HAP-1 (cell line): ENCODE data around the gene PHF12.
A peak's percentile ranks its signal among the peaks of the same experiment; 100 is the strongest.
"Not testable (repeated sequence)": the region's sequence is repeated elsewhere in the genome, so short reads cannot be mapped to it uniquely, and the experiment has no call there.

ENCODE experiments used
- DNase-seq, 2 experiments: peaks; one replicate each; pipeline ENCODE4 v3.0.0-alpha.2; 2016 to 2020; ENCODE audit warnings: low spot score in 2 of 2
- H3K27me3 ChIP-seq: fragments of 250-450 bp; sonication (Bioruptor Pico); 2 replicates; pipeline ENCODE4 v1.5.1; 2020; ENCODE audit warnings: low read depth, mild to moderate bottlenecking, moderate library complexity
- H3K36me3 ChIP-seq: fragments of 250-450 bp; sonication (Bioruptor Pico); replicated peaks from 2 replicates; pipeline ENCODE4 v1.5.1; 2020; ENCODE audit warnings: mild to moderate bottlenecking
- H3K4me1 ChIP-seq: fragments of 250-450 bp; sonication (Bioruptor Pico); 2 replicates; pipeline ENCODE4 v1.5.1; 2020; ENCODE audit warnings: mild to moderate bottlenecking
- H3K4me3 ChIP-seq: fragments of 250-450 bp; sonication (Bioruptor Pico); 2 replicates; pipeline ENCODE4 v1.5.1; 2020; ENCODE audit warnings: mild to moderate bottlenecking, moderate library complexity
- H3K9me3 ChIP-seq: fragments of 250-450 bp; sonication (Bioruptor Pico); 2 replicates; pipeline ENCODE4 v1.5.1; 2020; ENCODE audit warnings: mild to moderate bottlenecking, moderate library complexity
- in situ Hi-C: fragments of 300-500 bp; cut with MboI; formaldehyde crosslinking; loops from 3 replicates; pipeline ENCODE4 v1.14.3; 2020; ENCODE audit warnings: low sequenced_read_pairs, inconsistent platforms, mixed read lengths

Gene PHF12

DNA sequence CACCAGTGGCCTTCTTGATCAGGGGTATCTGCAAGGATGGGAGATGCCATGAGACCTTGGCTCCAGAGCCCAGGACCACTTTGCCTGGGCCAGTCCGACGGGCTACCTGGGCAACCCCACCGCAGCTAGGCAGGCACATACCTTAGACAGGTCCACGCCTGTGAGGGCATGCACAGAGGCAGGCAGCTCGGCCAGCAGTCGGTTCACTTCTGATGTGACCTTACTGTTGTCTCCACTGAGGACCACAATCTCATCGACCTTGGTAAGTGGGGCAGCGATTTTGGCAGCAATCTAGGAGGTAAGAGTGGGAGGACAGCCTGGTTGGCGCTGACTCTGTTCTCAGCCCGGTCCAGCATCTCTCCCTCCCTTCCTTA is 70.8 kb downstream of the PHF12 start:
- in situ Hi-C loops: loop anchor here (10.0 kb wide), 1 partner anchor 126 kb away; no protein-coding TSS in a partner anchor
- H3K9me3 ChIP-seq: no peaks in the 10 kb centered on the region
- H3K36me3 ChIP-seq: peaks cover 64% of the 10 kb centered on the region
- H3K4me3 ChIP-seq: no peak overlapping the region
- DNase-seq: no peak
- H3K4me1 ChIP-seq: no peaks in the 10 kb centered on the region
- no peaks in the 10 kb centered on the region for H3K27me3 ChIP-seq

GRCh38 chr17:28879886-28880571 is 71.3 kb downstream of the PHF12 start:
- Histone ChIP-seq H3K36me3 (peaks cover 58% of the 10 kb centered on the region), H3K9me3 (no peaks in the 10 kb centered on the region), H3K4me1 (no peaks in the 10 kb centered on the region), H3K27me3 (no peaks in the 10 kb centered on the region), H3K4me3 (no peak overlapping the region)
- no peak for DNase-seq
- in situ Hi-C loops: loop anchor here (10.0 kb wide), 1 partner anchor 125 kb away; no protein-coding TSS in a partner anchor

- in situ Hi-C loops: no loop called here
- DNase-seq: peak in 1 of 2 experiments; percentile 53
- H3K27me3 ChIP-seq: no peaks in the 10 kb centered on the region
- no peaks in the 10 kb centered on the region for H3K4me1 ChIP-seq
- peaks cover 49% of the 10 kb centered on the region for H3K36me3 ChIP-seq
- no peak overlapping the region for H3K4me3 ChIP-seq
- H3K9me3 ChIP-seq: no peaks in the 10 kb centered on the region
Observed at GRCh38 chr17:28878981-28879380, 72.3 kb downstream of the PHF12 start.

DNA sequence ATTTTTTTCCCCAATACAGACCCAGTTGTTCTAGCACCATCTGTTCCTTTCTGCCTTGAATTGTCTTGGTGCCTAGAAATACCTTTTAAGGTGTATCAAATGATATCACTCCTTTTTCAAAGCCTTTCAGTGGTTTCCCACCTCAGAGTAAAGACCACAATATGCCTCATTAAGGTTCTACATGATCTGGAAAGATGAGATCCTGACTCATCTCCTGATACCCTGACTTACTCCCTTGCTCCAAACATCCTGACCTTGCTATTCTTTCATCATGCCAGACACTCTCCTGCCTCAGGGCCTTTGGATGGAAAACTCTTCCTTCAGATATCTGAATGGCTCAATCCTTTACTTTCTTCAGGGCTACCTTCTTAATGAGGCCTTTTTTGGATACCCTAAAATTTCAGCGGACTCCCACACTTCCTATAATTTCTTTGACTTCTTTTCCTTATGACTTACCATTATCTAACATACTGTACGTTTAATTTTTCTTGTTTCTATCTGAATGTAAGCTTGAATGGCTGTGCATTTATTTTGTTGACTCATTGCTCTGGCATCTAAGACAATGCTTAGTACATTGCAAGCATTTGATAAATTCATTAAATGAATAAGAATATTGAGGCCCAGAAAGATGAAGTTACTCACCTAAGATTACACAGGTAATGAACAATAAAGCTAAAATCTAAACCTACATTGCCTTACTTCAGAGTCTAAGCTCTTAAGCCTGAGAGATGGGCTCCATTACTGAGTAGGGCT is 73.0 kb downstream of the PHF12 start:
- DNase-seq: no peak
- H3K4me3 ChIP-seq: no peak overlapping the region
- no peaks in the 10 kb centered on the region for H3K9me3 ChIP-seq
- peaks cover 46% of the 10 kb centered on the region for H3K36me3 ChIP-seq
- no peaks in the 10 kb centered on the region for H3K27me3 ChIP-seq
- H3K4me1 ChIP-seq: no peaks in the 10 kb centered on the region
- in situ Hi-C loops: no loop called here

DNA sequence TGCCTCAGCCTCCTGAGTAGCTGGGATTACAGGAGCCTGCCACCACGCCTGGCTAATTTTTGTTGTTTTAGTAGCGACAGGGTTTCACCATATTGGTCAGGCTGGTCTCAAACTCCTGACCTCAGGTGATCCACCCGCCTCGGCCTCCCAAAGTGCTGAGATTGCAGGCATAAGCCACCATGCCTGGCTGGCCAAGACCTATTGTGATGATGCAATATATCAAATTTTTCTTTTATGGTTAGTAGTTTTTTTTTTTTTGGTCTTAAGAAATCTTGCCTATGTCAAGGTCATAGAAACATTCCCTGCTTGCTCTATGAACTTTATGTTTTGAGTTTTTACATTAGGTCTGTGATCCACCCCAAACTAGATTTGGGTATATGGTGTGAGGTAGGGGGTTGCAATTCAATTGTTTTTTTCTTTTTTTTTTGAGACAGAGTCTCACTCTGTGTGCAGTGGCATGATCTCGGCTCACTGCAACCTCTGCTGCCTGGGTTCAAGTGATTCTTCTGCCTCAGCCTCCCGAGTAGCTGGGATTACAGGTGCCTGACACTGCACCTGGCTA is 74.1 kb downstream of the PHF12 start:
- H3K4me3 ChIP-seq, H3K9me3 ChIP-seq, H3K4me1 ChIP-seq, in situ Hi-C loops, H3K27me3 ChIP-seq, DNase-seq: not testable (repeated sequence)
- H3K36me3 ChIP-seq: peaks cover 37% of the 10 kb centered on the region

DNA sequence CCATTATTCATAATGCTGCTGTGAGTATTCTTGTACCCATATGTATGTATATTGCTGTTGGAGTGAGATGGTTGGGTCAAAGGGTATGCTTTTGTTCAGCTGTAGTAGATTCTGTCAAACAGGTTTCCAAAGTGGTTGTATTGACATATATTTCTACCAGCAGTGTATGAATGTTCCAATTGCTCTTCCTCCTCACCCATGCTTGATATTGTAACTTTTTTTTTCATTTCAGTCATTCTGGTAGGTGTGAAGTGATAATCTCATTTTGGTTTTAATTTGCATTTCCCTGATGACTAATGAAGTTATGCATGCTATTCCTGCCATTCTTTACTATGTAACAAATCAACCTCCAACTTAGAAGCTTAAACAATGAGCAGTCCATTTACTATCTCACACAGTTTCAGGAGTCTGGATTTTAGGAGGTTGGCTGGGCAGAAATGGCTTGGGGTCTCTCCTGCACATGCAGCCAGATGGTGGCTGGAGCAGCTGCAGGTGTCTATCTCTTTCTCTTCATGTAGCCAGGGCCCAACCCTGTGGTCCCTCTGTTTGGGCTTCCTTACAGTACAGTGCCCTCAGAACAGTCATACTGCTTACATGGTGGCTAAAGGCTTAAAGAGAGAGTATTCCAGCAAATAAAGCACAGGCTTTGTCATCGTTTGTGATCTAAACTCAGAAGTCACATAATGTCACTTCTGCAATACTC is 75.3 kb downstream of the PHF12 start:
- peaks cover 25% of the 10 kb centered on the region for H3K36me3 ChIP-seq
- H3K9me3 ChIP-seq: no peaks in the 10 kb centered on the region
- no peaks in the 10 kb centered on the region for H3K4me1 ChIP-seq
- H3K27me3 ChIP-seq: no peaks in the 10 kb centered on the region
- in situ Hi-C loops: no loop called here
- DNase-seq: no peak
- no peak overlapping the region for H3K4me3 ChIP-seq

DNA sequence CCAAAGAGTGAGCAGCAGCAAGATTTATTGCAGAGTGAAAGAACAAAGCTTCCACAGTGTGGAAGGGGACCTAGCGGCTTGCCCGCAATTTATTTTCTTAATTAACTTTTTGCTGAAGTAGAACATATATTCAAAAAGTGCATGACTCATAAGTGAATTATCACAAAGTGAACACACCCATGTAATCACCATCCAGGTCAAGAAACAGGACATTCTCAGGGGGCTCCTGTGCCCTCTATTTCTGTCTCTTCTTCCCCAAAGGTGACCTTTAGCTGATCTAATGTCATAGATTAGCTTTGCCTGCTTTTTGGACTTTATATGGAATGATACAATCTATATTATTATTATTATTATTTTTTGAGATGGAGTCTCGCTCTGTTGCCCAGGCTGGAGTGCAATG is 76.6 kb downstream of the PHF12 start:
- no peak for DNase-seq
- Histone ChIP-seq H3K9me3 (no peaks in the 10 kb centered on the region), H3K4me3 (no peak overlapping the region), H3K36me3 (peaks cover 12% of the 10 kb centered on the region), H3K4me1 (no peaks in the 10 kb centered on the region), H3K27me3 (no peaks in the 10 kb centered on the region)
- in situ Hi-C loops: no loop called here

DNA sequence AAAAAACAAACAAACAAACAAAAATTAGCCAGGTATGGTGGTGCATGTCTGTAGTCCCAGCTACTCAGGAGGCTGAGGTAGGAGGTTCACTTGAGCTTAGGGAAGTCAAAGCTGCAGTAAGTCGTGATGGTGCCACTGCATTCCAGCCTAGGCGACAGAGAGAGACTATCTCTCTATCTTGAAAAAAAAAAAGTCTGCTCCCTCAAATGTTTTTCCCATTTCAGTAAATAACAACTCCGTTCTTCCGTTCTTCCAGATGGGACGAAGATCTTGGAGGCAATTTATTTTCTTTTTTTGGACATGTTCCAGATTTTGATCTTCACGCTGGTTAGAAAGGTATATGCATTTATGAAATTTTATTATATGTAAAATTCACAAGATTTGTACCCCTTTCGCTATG is 77.5 kb downstream of the PHF12 start:
- Histone ChIP-seq H3K9me3 (no peaks in the 10 kb centered on the region), H3K4me1 (no peaks in the 10 kb centered on the region)
- in situ Hi-C loops: no loop called here

DNA sequence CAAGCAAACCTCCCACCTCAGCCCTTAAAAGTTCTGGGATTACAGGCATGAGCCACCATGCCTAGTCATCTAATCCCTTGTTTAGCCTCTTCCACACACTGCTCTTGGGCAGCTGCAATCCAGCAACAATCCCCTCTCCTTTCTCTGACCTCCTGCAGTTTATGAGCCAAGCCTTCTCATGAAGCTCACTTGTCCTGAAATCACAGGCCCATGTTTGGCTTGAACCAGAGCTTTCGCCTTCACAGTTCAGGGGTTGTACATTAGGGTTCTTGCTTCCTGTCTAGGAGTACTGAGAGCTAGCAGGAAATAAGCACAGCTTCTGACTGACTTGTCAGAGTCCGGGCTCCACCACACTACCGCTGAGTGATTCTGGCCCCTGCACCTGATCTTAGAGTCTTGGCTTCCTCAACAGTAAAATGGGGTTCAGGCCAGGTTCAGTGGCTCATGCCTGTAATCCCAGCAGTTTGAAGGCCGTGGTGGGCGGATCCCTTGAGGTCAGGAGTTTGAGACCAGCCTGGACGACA is 80.2 kb downstream of the PHF12 start:
- Histone ChIP-seq H3K36me3 (no peaks in the 10 kb centered on the region), H3K27me3 (no peaks in the 10 kb centered on the region), H3K4me3 (no peak overlapping the region), H3K4me1 (no peaks in the 10 kb centered on the region), H3K9me3 (no peaks in the 10 kb centered on the region)
- in situ Hi-C loops: no loop called here
- no peak for DNase-seq

More for the DNA sequence above, 77.5 kb downstream of the PHF12 start:
- Histone ChIP-seq H3K27me3 (no peaks in the 10 kb centered on the region), H3K4me3 (no peak overlapping the region), H3K36me3 (peaks cover 3% of the 10 kb centered on the region)
- DNase-seq: no peak

DNA sequence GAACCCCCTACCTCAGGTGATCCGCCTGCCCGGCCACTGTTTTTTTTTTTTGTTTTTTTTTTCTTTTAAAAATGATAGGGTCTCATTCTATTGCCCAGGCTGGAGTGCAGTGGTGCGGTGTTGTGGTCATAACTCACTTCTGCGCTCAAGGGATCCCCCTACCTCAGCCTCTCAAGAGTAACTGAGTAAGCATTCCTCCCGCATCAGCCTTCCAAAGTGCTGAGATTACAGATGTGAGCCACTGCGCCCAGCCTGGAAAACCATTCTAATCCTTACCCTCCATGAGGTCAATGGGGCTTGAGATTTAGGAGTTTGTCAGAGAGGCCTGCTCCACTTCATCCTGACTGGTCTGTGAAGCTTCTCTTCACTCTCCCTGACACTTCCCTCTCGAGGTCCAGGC is 84.0 kb downstream of the PHF12 start:
- no peaks in the 10 kb centered on the region for H3K27me3 ChIP-seq
- in situ Hi-C loops: no loop called here
- DNase-seq: no peak
- H3K9me3 ChIP-seq: no peaks in the 10 kb centered on the region
- H3K4me1 ChIP-seq: no peaks in the 10 kb centered on the region
- no peaks in the 10 kb centered on the region for H3K36me3 ChIP-seq
- no peak overlapping the region for H3K4me3 ChIP-seq

DNA sequence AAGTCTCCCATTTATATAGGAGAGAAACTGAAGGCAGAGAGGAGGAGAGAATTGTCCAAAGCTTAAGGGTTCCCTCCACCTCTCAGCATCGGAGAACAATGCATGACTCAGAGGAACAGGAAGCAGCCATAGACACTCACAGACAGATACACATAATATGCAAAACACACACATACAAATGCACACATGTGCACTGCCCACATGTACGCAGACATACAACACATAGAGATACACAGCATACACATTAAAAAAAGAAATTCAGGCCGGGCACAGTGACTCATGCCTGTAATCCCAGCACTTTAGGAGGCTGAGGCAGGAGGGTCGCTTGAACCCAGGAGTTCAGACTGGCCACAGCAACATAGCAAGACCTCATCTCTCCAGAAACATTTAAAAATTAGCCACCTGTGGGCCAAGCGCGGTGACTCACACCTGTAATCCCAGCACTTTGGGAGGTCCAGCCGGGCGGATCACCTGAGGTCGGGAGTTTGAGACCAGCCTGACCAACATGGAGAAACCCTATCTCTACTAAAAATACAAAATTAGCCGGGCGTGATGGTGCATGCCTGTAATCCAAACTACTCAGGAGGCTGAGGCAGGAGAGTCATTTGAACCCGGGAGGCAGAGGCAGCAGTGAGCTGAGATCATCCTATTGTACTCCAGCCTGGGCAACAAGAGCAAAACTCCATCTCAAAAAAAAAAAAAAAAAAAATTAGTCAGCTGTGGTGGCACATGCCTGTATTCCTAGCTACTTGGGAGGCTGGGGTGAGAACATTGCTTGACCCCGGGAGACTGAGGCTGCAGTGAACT is 85.2 kb downstream of the PHF12 start:
- no peak for DNase-seq
- Histone ChIP-seq H3K36me3 (no peaks in the 10 kb centered on the region; the same call in 1 of the 2 replicates), H3K27me3 (no peaks in the 10 kb centered on the region), H3K4me1 (no peaks in the 10 kb centered on the region), H3K4me3 (no peak overlapping the region), H3K9me3 (no peaks in the 10 kb centered on the region)
- in situ Hi-C loops: no loop called here

DNA sequence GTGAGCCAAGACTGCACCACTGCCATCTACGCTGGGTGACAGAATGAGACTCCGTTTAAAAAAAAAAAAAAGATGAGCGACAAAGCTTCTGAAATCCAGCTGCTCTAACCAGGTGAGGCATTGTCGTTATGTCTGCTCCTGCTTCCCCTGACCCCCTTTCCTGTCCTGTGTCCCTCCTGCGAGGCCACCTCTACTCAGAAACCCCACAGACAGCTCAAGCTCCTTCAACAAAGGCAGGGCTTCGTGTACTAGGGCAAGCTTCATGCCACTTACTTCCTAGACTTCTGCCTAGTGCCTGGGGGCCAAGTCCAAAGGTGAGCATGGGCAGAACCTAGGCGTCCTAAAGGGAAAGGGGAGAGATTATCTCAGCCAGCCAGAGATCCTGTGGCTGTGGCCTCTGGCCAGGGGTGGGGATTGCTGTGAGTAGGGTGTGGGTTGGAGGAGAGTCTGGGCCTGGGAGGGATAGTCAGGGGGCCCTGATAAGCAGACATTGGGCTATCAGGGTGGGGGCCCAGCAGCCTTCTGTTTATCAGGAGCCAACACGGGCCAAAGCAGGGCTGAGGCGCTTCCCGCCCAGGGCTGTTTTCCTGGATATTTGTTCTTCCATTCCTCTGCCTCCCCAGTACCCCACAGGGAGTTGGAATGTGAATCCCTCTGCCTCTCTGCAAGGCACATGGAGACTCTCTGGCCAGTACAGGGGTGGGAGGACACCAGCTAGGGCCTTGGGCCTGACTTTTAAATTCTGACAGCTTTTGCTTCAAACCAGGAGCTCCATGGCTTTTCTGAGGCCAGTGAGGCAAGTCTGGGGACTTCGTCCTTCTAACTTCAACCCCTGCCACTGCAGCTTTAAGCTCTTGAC is 86.1 kb downstream of the PHF12 start:
- H3K27me3 ChIP-seq: no peaks in the 10 kb centered on the region
- peaks cover 7% of the 10 kb centered on the region for H3K36me3 ChIP-seq
- no peaks in the 10 kb centered on the region for H3K4me1 ChIP-seq
- in situ Hi-C loops: no loop called here
- no peaks in the 10 kb centered on the region for H3K9me3 ChIP-seq
- no peak for DNase-seq
- no peak overlapping the region for H3K4me3 ChIP-seq
